SK-N-SH (cell line): ENCODE results near the gene MAGI2. TPM values are rescaled to one million over a fixed set of nuclear protein-coding genes. Genes with fewer than 3 reads are reported as not detected.

Experiments used
- CTCF ChIA-PET: fragments of 300-600, 350-600 bp; formaldehyde crosslinking; extraction: SDS; loops from one replicate; lab custom pipeline; 2021; lab: Yijun Ruan, JAX
- POLR2A ChIA-PET: fragments of 350-600 bp; sonication (Branson Sonifier 250); formaldehyde crosslinking; extraction: SDS; loops from one replicate; lab custom pipeline; 2020; ENCODE audit warnings: antibody characterized with exemption, inconsistent platforms; lab: Yijun Ruan, JAX
- DNase-seq: peaks from one replicate; pipeline ENCODE4 v3.0.0; 2012
- H2AFZ ChIP-seq: fragments of 200-600 bp; sonication (generic); 2 replicates; pipeline ENCODE4 v1.8.1; 2016; ENCODE audit warnings: antibody characterized with exemption, mild to moderate bottlenecking, low read depth
- H3F3A ChIP-seq: fragments of 200-600 bp; sonication (generic); replicated peaks from 2 replicates; pipeline ENCODE3; 2016; ENCODE audit warnings: antibody characterized with exemption, mild to moderate bottlenecking; ENCODE audit not compliant: insufficient read depth
- H3K27ac ChIP-seq, 2 experiments: fragments of 200-500 bp in 1 of 2; fragments of 200-600 bp in 1 of 2; sonication (Bioruptor generic) in 1 of 2; sonication (generic), shearing (Covaris generic) in 1 of 2; 2 replicates each; pipeline versions ENCODE4 v1.5.1 to v1.6.1; 2014 to 2016; ENCODE audit warnings: low read depth in 2 of 2, inconsistent platforms in 1 of 2, low read length in 1 of 2, mild to moderate bottlenecking in 1 of 2, mixed read lengths in 1 of 2
- H3K27me3 ChIP-seq: fragments of 200-600 bp; sonication (generic), shearing (Covaris generic); 2 replicates; pipeline ENCODE4 v1.6.1; 2016; ENCODE audit warnings: mixed run types; ENCODE audit not compliant: insufficient read depth
- H3K36me3 ChIP-seq, 2 experiments: fragments of 200-500 bp in 1 of 2; fragments of 200-600 bp in 1 of 2; sonication (Bioruptor generic) in 1 of 2; sonication (generic) in 1 of 2; replicated peaks in 1 of 2; 2 replicates each; pipeline versions ENCODE3 to v1.5.1; 2014 to 2016; ENCODE audit warnings: low read length in 1 of 2, mild to moderate bottlenecking in 1 of 2; ENCODE audit not compliant: insufficient read depth in 2 of 2, control insufficient read depth in 1 of 2
- H3K4me1 ChIP-seq, 2 experiments: fragments of 200-500 bp in 1 of 2; fragments of 200-600 bp in 1 of 2; sonication (Bioruptor generic) in 1 of 2; sonication (generic), shearing (Covaris generic) in 1 of 2; 2 replicates each; pipeline versions ENCODE4 v1.5.1 to v1.6.1; 2014 to 2016; ENCODE audit warnings: low read depth in 1 of 2, low read length in 1 of 2, mixed run types in 1 of 2; ENCODE audit not compliant: insufficient read depth in 2 of 2, control insufficient read depth in 1 of 2
- H3K4me2 ChIP-seq: fragments of 200-600 bp; sonication (generic), shearing (Covaris generic); 2 replicates; pipeline ENCODE4 v1.6.1; 2017; ENCODE audit warnings: mixed run types
- H3K4me3 ChIP-seq, 2 experiments: fragments of 200-500 bp in 1 of 2; fragments of 200-600 bp in 1 of 2; sonication (Bioruptor generic) in 1 of 2; sonication (generic), shearing (Covaris generic) in 1 of 2; 2 replicates each; pipeline versions ENCODE4 v1.5.1 to v1.8.1; 2014 to 2016; ENCODE audit warnings: low read depth in 2 of 2, inconsistent platforms in 1 of 2, low read length in 1 of 2, mild to moderate bottlenecking in 1 of 2, mixed read lengths in 1 of 2, moderate library complexity in 1 of 2
- H3K79me2 ChIP-seq: fragments of 200-600 bp; sonication (generic); 2 replicates; pipeline ENCODE4 v1.8.1; 2017; ENCODE audit warnings: mild to moderate bottlenecking; ENCODE audit not compliant: insufficient read depth
- H3K9ac ChIP-seq: fragments of 200-600 bp; sonication (generic); 2 replicates; pipeline ENCODE4 v1.6.1; 2017; ENCODE audit warnings: mixed run types
- H3K9me2 ChIP-seq: fragments of 200-600 bp; sonication (generic); 2 replicates; pipeline ENCODE4 v1.6.1; 2017; ENCODE audit warnings: mixed run types
- H3K9me3 ChIP-seq: fragments of 200-600 bp; sonication (generic); 2 replicates; pipeline ENCODE4 v1.6.1; 2017; ENCODE audit warnings: mixed run types, mild to moderate bottlenecking, moderate library complexity
- H4K20me1 ChIP-seq: fragments of 200-600 bp; sonication (generic); 2 replicates; pipeline ENCODE4 v1.6.1; 2017; ENCODE audit warnings: mild to moderate bottlenecking, mixed run types; ENCODE audit not compliant: insufficient read depth
- CHD2 ChIP-seq: fragments of 150-350 bp; IDR thresholded peaks from 2 replicates; pipeline ENCODE4 v1.6.1; 2018; ENCODE audit warnings: low read length; ENCODE audit not compliant: partially characterized antibody
- EP300 ChIP-seq, 2 experiments: IDR thresholded peaks; 2 replicates each; pipeline versions ENCODE4 v1.4.0 to v1.6.1; 2012; ENCODE audit warnings: borderline replicate concordance in 1 of 2, low read depth in 1 of 2, low read length in 1 of 2
- FOSL2 ChIP-seq: IDR thresholded peaks from 2 replicates; pipeline ENCODE4 v1.4.0; 2012; ENCODE audit warnings: low read depth, mild to moderate bottlenecking, moderate library complexity, borderline replicate concordance
- GABPA ChIP-seq: IDR thresholded peaks from 2 replicates; pipeline ENCODE4 v1.4.0; 2012; ENCODE audit warnings: low read depth, mild to moderate bottlenecking
- IRF3 ChIP-seq: fragments of 150-350 bp; IDR thresholded peaks from 2 replicates; pipeline ENCODE4 v1.6.1; 2016; ENCODE audit warnings: mild to moderate bottlenecking, low read depth, low read length
- JUND ChIP-seq: IDR thresholded peaks from 2 replicates; pipeline ENCODE4 v1.4.0; 2012
- MXI1 ChIP-seq: IDR thresholded peaks from 2 replicates; pipeline ENCODE4 v1.6.1; 2012; ENCODE audit warnings: mild to moderate bottlenecking, low read depth, low read length, improper control_type of control experiment
- NFIC ChIP-seq: IDR thresholded peaks from 2 replicates; pipeline ENCODE4 v1.4.0; 2012; ENCODE audit warnings: borderline replicate concordance
- PBX3 ChIP-seq: IDR thresholded peaks from 2 replicates; pipeline ENCODE4; 2012
- RAD21 ChIP-seq: IDR thresholded peaks from 2 replicates; pipeline ENCODE4 v1.6.1; 2012; ENCODE audit warnings: mild to moderate bottlenecking, low read length
- RFX5 ChIP-seq: IDR thresholded peaks from 2 replicates; pipeline ENCODE4 v1.6.1; 2012; ENCODE audit warnings: mild to moderate bottlenecking, improper control_type of control experiment, low read length
- SIN3A ChIP-seq: IDR thresholded peaks from 2 replicates; pipeline ENCODE4 v1.6.1; 2012; ENCODE audit warnings: low read depth, mild to moderate bottlenecking, low read length, moderate library complexity, borderline replicate concordance
- TCF12 ChIP-seq: IDR thresholded peaks from 2 replicates; pipeline ENCODE4 v1.4.0; 2012
- TEAD4 ChIP-seq: IDR thresholded peaks from 2 replicates; pipeline ENCODE4 v1.4.0; 2012; ENCODE audit warnings: mild to moderate bottlenecking, borderline replicate concordance; ENCODE audit not compliant: insufficient read depth
- USF2 ChIP-seq: fragments of 150-350 bp; IDR thresholded peaks from 2 replicates; pipeline ENCODE4 v1.6.1; 2017; ENCODE audit warnings: antibody characterized with exemption, low read length, low read depth, borderline replicate concordance
- ZBTB33 ChIP-seq: IDR thresholded peaks from 2 replicates; pipeline ENCODE4 v1.4.0; 2012; ENCODE audit warnings: low read depth, borderline replicate concordance
- WGBS: methylation state at CpG from one replicate; pipeline ENCODE4 v1.1.6; 2017; ENCODE audit warnings: low lambda C conversion rate; 5-methylcytosine and 5-hydroxymethylcytosine counted together
- polyA plus RNA-seq, 3 experiments: library from polyadenylated mRNA; depleted of rRNA; stranded (reverse); fragments of >200 nt; gene quantifications; 2 replicates each; pipeline ENCODE4 v1.2.3, GENCODE V29; 2012
- TF ChIP-seq, protein P1 (sequence below): fragments of 200-600 bp; sonication (generic); IDR thresholded peaks from 2 replicates; pipeline ENCODE4 v1.6.1; 2017; ENCODE audit warnings: antibody characterized with exemption, mild to moderate bottlenecking, moderate library complexity
- TF ChIP-seq, protein P2 (sequence below): IDR thresholded peaks from 2 replicates; pipeline ENCODE4 v1.4.0; 2012; ENCODE audit warnings: low read depth

The MAGI2 gene
- polyA plus RNA-seq, 1 of the 3 experiments (the other 2 are of a cell fraction) = 1.1 TPM

DNA sequence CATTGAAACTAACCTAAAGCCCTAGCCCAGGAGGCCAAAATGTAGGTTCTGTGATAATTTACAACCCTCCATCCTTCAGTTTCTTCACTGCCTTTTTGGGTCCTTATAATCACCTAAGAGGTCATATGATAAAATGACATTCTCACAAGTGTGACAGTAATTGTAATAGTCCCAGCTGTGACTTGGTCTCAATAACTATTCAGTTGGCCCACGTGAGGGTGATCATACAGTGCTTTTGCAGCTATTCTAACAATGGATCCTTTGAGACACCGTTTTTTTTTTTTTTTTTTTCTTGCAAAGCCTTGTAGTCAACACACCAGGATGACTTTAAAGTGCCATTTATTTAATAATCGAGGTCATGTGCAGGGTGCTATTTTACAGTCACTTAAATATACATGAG is 894.9 kb downstream of the MAGI2 start (continued):
- TF ChIP-seq RFX5 = no peak

DNA sequence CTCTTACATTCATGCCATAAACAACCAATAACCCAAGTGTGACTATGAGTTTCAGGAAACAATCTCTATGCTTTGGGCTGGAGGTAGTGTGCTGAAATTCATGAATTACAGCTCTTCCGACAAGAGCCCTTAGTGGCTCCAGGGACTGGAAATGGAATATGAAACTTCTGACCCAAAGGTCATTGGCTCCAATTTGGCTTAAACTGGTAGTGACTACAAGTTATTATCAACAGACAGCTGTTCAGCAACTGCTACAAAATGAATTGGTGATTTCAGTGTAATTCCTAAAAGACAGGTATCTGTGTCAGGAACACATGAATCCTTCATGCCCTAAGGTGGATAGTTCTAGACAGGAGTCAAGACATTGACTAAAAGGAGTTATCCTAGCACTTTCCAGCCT is 909.5 kb downstream of the MAGI2 start:
- no peaks in the 10 kb centered on the region for H3K27me3 ChIP-seq
- H3K4me3 ChIP-seq = no peak overlapping the region
- H3K79me2 ChIP-seq = no peaks in the 10 kb centered on the region
- no peak overlapping the region for H3K27ac ChIP-seq
- H3K9me3 ChIP-seq = no peaks in the 10 kb centered on the region
- no peaks in the 10 kb centered on the region for H3K9me2 ChIP-seq
- no peak for TF ChIP-seq USF2
- TF ChIP-seq RFX5 = no peak
- no peak for TF ChIP-seq IRF3
- no peak for TF ChIP-seq ZBTB33
- no peak for TF ChIP-seq NFIC
- no peak for TF ChIP-seq JUND
- no peak for TF ChIP-seq TCF12
- no peak for TF ChIP-seq RAD21
- TF ChIP-seq EP300 (IDR thresholded peaks at IDR 0.05; ENCODE audit: borderline replicate concordance in 1 of 2, low read depth in 1 of 2, low read length in 1 of 2) = no peak
- TF ChIP-seq SIN3A = no peak
- TF ChIP-seq TEAD4 = no peak
- TF ChIP-seq MXI1 = no peak
- TF ChIP-seq PBX3 = no peak
- no peak for TF ChIP-seq CHD2
- TF ChIP-seq, protein P1, sequence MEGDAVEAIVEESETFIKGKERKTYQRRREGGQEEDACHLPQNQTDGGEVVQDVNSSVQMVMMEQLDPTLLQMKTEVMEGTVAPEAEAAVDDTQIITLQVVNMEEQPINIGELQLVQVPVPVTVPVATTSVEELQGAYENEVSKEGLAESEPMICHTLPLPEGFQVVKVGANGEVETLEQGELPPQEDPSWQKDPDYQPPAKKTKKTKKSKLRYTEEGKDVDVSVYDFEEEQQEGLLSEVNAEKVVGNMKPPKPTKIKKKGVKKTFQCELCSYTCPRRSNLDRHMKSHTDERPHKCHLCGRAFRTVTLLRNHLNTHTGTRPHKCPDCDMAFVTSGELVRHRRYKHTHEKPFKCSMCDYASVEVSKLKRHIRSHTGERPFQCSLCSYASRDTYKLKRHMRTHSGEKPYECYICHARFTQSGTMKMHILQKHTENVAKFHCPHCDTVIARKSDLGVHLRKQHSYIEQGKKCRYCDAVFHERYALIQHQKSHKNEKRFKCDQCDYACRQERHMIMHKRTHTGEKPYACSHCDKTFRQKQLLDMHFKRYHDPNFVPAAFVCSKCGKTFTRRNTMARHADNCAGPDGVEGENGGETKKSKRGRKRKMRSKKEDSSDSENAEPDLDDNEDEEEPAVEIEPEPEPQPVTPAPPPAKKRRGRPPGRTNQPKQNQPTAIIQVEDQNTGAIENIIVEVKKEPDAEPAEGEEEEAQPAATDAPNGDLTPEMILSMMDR = no peak
- TF ChIP-seq FOSL2 = no peak
- no peak for TF ChIP-seq GABPA
- TF ChIP-seq, protein P2, sequence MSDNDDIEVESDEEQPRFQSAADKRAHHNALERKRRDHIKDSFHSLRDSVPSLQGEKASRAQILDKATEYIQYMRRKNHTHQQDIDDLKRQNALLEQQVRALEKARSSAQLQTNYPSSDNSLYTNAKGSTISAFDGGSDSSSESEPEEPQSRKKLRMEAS = no peak
- H3K9ac ChIP-seq = no peak overlapping the region
- DNase-seq = no peak
- no peak overlapping the region for H3K4me2 ChIP-seq
- H4K20me1 ChIP-seq = no peaks in the 10 kb centered on the region
- ChIA-PET POLR2A (no interaction called here), CTCF (no interaction called here)
- H3K36me3 ChIP-seq = no peaks in the 10 kb centered on the region
- H3K4me1 ChIP-seq = peaks cover 0 to 3% of the 10 kb centered on the region in 2 experiments; a peak in 1 of 4 replicates
- H2AFZ ChIP-seq = no peak overlapping the region
- 80% methylated on average over 1 of the region's 1 CpG for WGBS
- no peaks in the 10 kb centered on the region for H3F3A ChIP-seq
